ENCODE results near the gene XRN1.

XRN1 gene

DNA sequence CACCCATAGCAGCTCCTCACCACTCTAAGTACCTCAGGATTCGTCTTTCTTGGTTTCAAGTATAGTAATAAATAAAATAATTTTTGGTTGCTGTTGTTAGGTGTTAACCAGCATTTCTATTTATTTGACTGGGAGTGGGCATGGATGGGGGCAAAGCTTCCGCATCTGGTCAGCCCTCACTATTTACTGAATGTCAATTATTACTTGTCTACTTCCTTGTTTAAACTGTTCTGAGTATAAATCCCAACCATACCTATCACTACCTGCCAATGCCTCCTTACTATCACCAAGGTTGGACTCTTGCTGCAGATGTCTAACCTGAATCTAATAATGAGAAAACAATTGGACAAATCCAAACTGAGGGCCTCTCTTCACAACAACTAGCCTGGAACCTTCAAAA is 180.6 kb downstream of the XRN1 start:
- DNase-seq, result no peak

DNA sequence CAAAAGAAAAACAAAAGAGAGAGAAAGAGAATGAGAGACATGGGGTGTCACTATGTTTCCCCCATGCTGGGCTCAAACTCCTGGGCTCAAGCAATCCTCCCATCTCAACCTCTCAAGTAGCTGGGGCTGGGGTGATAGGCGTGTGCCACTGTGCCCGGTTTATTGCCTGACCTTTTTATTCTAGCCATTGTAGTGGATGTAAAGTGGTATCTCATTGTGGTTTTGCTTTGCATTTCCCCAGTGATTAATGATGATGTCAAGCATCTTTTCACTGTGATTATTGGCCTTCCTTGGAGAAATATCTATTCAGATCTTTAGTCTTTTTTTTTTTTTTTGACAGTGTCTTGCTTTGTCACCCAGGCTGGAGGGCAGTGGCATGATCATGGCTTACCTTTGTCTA is 184.7 kb downstream of the XRN1 start:
- DNase-seq, result no peak

GRCh38 chr3:142259359-142259758 is 188.5 kb downstream of the XRN1 start:
- DNase-seq, result no peak

DNA sequence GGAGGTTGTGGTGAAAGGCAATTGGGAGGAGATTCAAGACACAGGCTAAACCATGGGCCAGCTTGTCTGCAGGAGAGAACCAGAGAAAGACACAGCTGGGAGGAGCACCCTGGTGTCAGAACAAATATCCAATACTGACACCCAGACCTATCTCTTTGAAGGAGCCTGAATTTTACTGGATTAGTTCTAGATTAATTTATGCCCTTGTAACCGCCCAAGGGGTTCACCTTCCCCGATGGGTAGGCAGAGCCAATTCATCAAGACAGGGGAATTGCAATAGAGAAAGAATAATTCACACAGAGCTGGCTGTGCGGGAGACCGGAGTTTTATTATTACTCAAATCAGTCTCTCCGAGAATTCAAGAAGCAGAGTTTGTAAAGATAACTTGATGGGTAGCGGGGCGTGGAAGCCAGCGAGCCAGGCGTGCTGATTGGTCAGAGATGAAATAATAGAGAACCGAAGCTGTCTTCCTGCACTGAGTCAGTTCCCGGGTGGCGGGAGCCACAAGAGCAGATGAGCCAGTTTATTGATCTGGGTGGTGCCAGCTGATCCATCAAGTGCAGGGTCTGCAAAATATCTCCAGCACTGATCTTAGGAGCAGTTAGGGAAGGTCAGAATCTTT is 191.0 kb downstream of the XRN1 start:
- no peak for DNase-seq
